ENCODE data around the gene CHAT. TPM values are rescaled to one million over a fixed set of nuclear protein-coding genes. Genes with fewer than 3 reads are reported as not detected.
A peak's percentile ranks its signal among the peaks of the same experiment; 100 is the strongest.

The CHAT gene
- total RNA-seq: not detected in 2 replicates

- H3K27ac ChIP-seq (ENCODE audit: low read depth, low read length): no peak within 1 kb of the TSS
- no peak within 1 kb of the TSS for H2AFZ ChIP-seq (ENCODE audit: low read length)
- H3K79me2 ChIP-seq (ENCODE audit: insufficient read depth, low read length): no peaks in the 10 kb centered on the region
- H3K27me3 ChIP-seq (ENCODE audit: insufficient read depth, low read length): peaks cover 83% of the 10 kb centered on the region
- H3K9me3 ChIP-seq (ENCODE audit: low read depth, low read length): no peaks in the 10 kb centered on the region
- H3K4me2 ChIP-seq (ENCODE audit: insufficient read depth, low read length): no peak within 1 kb of the TSS
- no peaks in the 10 kb centered on the region for H3K4me1 ChIP-seq (ENCODE audit: insufficient read depth, low read length)
- no peaks in the 10 kb centered on the region for H4K20me1 ChIP-seq (ENCODE audit: insufficient read depth, low read length)
- TF ChIP-seq CTCF (IDR thresholded peaks at IDR 0.05; ENCODE audit: extremely low read depth, low read depth, low read length): no peak
- H3K36me3 ChIP-seq (ENCODE audit: insufficient read depth, low read length): no peaks in the 10 kb centered on the region
- no peak for DNase-seq (ENCODE audit: insufficient read length, low spot score, missing footprints)
- H3K4me3 ChIP-seq (ENCODE audit: insufficient read depth, low read length): no peak within 1 kb of the TSS
These were observed at the start of gene CHAT for GRCh38 chr10:49613882-49614241. TSS of gene CHAT (plus strand) at chr10:49614037. CDS start at chr10:49614190, 153 bp downstream.

GRCh38 chr10:49564461-49565009 lies 49.3 kb upstream of the CHAT start:
- Histone ChIP-seq H3K4me1 (ENCODE audit: insufficient read depth, low read length) (peaks cover 65% of the 10 kb centered on the region), H3K79me2 (ENCODE audit: insufficient read depth, low read length) (no peaks in the 10 kb centered on the region), H3K36me3 (ENCODE audit: insufficient read depth, low read length) (no peaks in the 10 kb centered on the region), H3K4me3 (ENCODE audit: insufficient read depth, low read length) (no peak overlapping the region), H4K20me1 (ENCODE audit: insufficient read depth, low read length) (no peaks in the 10 kb centered on the region), H3K27ac (ENCODE audit: low read depth, low read length) (peak overlapping the region; percentile 44), H3K9me3 (ENCODE audit: low read depth, low read length) (no peaks in the 10 kb centered on the region), H2AFZ (ENCODE audit: low read length) (no peak overlapping the region), H3K4me2 (ENCODE audit: insufficient read depth, low read length) (peak overlapping the region; percentile 33), H3K27me3 (ENCODE audit: insufficient read depth, low read length) (no peaks in the 10 kb centered on the region)
- no peak for TF ChIP-seq CTCF (IDR thresholded peaks at IDR 0.05; ENCODE audit: extremely low read depth, low read depth, low read length)
- DNase-seq (ENCODE audit: insufficient read length, low spot score, missing footprints): no peak

GRCh38 chr10:49567810-49568209 lies 46.0 kb upstream of the CHAT start:
- no peak for DNase-seq (ENCODE audit: insufficient read length, low spot score, missing footprints)
- no peaks in the 10 kb centered on the region for H3K36me3 ChIP-seq (ENCODE audit: insufficient read depth, low read length)
- no peaks in the 10 kb centered on the region for H3K27me3 ChIP-seq (ENCODE audit: insufficient read depth, low read length)
- no peak overlapping the region for H2AFZ ChIP-seq (ENCODE audit: low read length)
- H3K27ac ChIP-seq (ENCODE audit: low read depth, low read length): peak overlapping the region; percentile 90
- H3K79me2 ChIP-seq (ENCODE audit: insufficient read depth, low read length): no peaks in the 10 kb centered on the region
- peak overlapping the region; percentile 73 for H3K4me2 ChIP-seq (ENCODE audit: insufficient read depth, low read length)
- no peak overlapping the region for H3K4me3 ChIP-seq (ENCODE audit: insufficient read depth, low read length)
- no peaks in the 10 kb centered on the region for H4K20me1 ChIP-seq (ENCODE audit: insufficient read depth, low read length)
- no peak for TF ChIP-seq CTCF (IDR thresholded peaks at IDR 0.05; ENCODE audit: extremely low read depth, low read depth, low read length)
- peaks cover 2% of the 10 kb centered on the region for H3K9me3 ChIP-seq (ENCODE audit: low read depth, low read length)
- peaks cover 54% of the 10 kb centered on the region for H3K4me1 ChIP-seq (ENCODE audit: insufficient read depth, low read length)

- Histone ChIP-seq H3K4me1 (ENCODE audit: insufficient read depth, low read length) (peaks cover 50% of the 10 kb centered on the region), H3K36me3 (ENCODE audit: insufficient read depth, low read length) (no peaks in the 10 kb centered on the region), H3K4me3 (ENCODE audit: insufficient read depth, low read length) (peak overlapping the region; percentile 46), H2AFZ (ENCODE audit: low read length) (peak overlapping the region; percentile 3), H3K9me3 (ENCODE audit: low read depth, low read length) (peaks cover 2% of the 10 kb centered on the region), H3K27ac (ENCODE audit: low read depth, low read length) (peak overlapping the region; percentile 90), H3K79me2 (ENCODE audit: insufficient read depth, low read length) (no peaks in the 10 kb centered on the region), H4K20me1 (ENCODE audit: insufficient read depth, low read length) (no peaks in the 10 kb centered on the region), H3K4me2 (ENCODE audit: insufficient read depth, low read length) (peak overlapping the region; percentile 73), H3K27me3 (ENCODE audit: insufficient read depth, low read length) (no peaks in the 10 kb centered on the region)
- DNase-seq (ENCODE audit: insufficient read length, low spot score, missing footprints): peak; percentile 75
- TF ChIP-seq CTCF (IDR thresholded peaks at IDR 0.05; ENCODE audit: extremely low read depth, low read depth, low read length): no peak
These were observed 45.6 kb upstream of the CHAT start for GRCh38 chr10:49568235-49568634.
